Neural cell (in vitro differentiated cells): ENCODE measurements around the gene SMCO1. TPM values are rescaled to one million over a fixed set of nuclear protein-coding genes. Genes with fewer than 3 reads are reported as not detected.

Source experiments
- H2AFZ ChIP-seq: fragments of 200-600, 300-800 bp; sonication (generic), shearing (Covaris generic); 2 replicates; pipeline ENCODE4 v1.6.0; 2014; ENCODE audit warnings: low read depth, mild to moderate bottlenecking, antibody characterized with exemption, low read length, moderate library complexity
- H3F3A ChIP-seq: fragments of 200-600 bp; shearing (Covaris generic); 2 replicates; pipeline ENCODE4 v1.6.1; 2016; ENCODE audit warnings: mild to moderate bottlenecking, moderate library complexity, mixed read lengths, antibody characterized with exemption, low read length; ENCODE audit not compliant: insufficient read depth, poor library complexity, severe bottlenecking
- H3K27ac ChIP-seq: fragments of 200-600, 300-800 bp; sonication (generic), shearing (Covaris generic); 2 replicates; pipeline ENCODE4 v1.5.1; 2014; ENCODE audit warnings: mild to moderate bottlenecking, low read length, moderate library complexity
- H3K27me3 ChIP-seq: fragments of 300-800, 200-600 bp; sonication (generic), shearing (Covaris generic); 2 replicates; pipeline ENCODE4 v1.6.0; 2014; ENCODE audit warnings: mild to moderate bottlenecking, low read depth, low read length, moderate library complexity; ENCODE audit not compliant: insufficient read depth
- H3K36me3 ChIP-seq: fragments of 300-800, 200-600 bp; sonication (generic), shearing (Covaris generic); 2 replicates; pipeline ENCODE4 v1.5.1; 2014; ENCODE audit warnings: mild to moderate bottlenecking, antibody characterized with exemption, low read length, moderate library complexity; ENCODE audit not compliant: insufficient read depth
- H3K4me2 ChIP-seq: fragments of 300-800, 200-600 bp; sonication (generic), shearing (Covaris generic); 2 replicates; pipeline ENCODE4 v1.6.0; 2014; ENCODE audit warnings: mild to moderate bottlenecking, low read length
- H3K4me3 ChIP-seq: fragments of 300-800, 200-600 bp; sonication (generic), shearing (Covaris generic); 2 replicates; pipeline ENCODE4 v1.5.1; 2014; ENCODE audit warnings: mild to moderate bottlenecking, low read length, moderate library complexity
- H3K79me2 ChIP-seq: fragments of 200-600 bp; shearing (Covaris generic); replicated peaks from 2 replicates; pipeline ENCODE4 v1.6.0; 2014; ENCODE audit warnings: mild to moderate bottlenecking, low read length, moderate library complexity; ENCODE audit not compliant: insufficient read depth
- H3K9ac ChIP-seq: fragments of 300-800, 200-600 bp; sonication (generic), shearing (Covaris generic); 2 replicates; pipeline ENCODE4 v1.6.1; 2016; ENCODE audit warnings: mild to moderate bottlenecking, low read length, mixed read lengths
- H3K9me2 ChIP-seq: fragments of 200-600 bp; shearing (Covaris generic); 2 replicates; pipeline ENCODE4 v1.6.1; 2016; ENCODE audit warnings: mild to moderate bottlenecking, low read length, mixed read lengths; ENCODE audit not compliant: insufficient read depth
- H3K9me3 ChIP-seq: fragments of 200-600, 300-800 bp; sonication (generic), shearing (Covaris generic); 2 replicates; pipeline ENCODE4 v1.6.1; 2016; ENCODE audit warnings: mild to moderate bottlenecking, mixed run types, low read length, moderate library complexity, mixed read lengths
- H4K20me1 ChIP-seq: fragments of 200-600 bp; shearing (Covaris generic); 2 replicates; pipeline ENCODE4 v1.6.1; 2016; ENCODE audit warnings: mild to moderate bottlenecking, mixed run types; ENCODE audit not compliant: insufficient read depth
- CTCF ChIP-seq: fragments of 450-650 bp; IDR thresholded peaks from 2 replicates; pipeline ENCODE4 v1.5.1; 2014; ENCODE audit warnings: antibody characterized with exemption, mild to moderate bottlenecking, moderate library complexity; ENCODE audit not compliant: poor library complexity, severe bottlenecking
- EP300 ChIP-seq: fragments of 450-650 bp; conservative IDR thresholded peaks from 2 replicates; pipeline ENCODE4 v1.6.1; 2014; ENCODE audit warnings: antibody characterized with exemption, mild to moderate bottlenecking, moderate library complexity; ENCODE audit not compliant: poor library complexity, severe bottlenecking
- EZH2 ChIP-seq: fragments of 200-600, 300-800 bp; shearing (Covaris generic), sonication (generic); IDR thresholded peaks from 2 replicates; pipeline ENCODE4 v1.6.1; 2014; ENCODE audit warnings: antibody characterized with exemption, low read length, borderline replicate concordance, mild to moderate bottlenecking; ENCODE audit not compliant: insufficient read depth, poor library complexity, severe bottlenecking
- MXI1 ChIP-seq: fragments of 450-650 bp; conservative IDR thresholded peaks from 2 replicates; pipeline ENCODE4 v1.6.1; 2014; ENCODE audit warnings: antibody characterized with exemption, mild to moderate bottlenecking; ENCODE audit not compliant: poor library complexity, severe bottlenecking
- POLR2AphosphoS5 ChIP-seq: IDR thresholded peaks from 2 replicates; pipeline ENCODE4 v1.6.1; 2012
- RAD21 ChIP-seq: fragments of 450-650 bp; conservative IDR thresholded peaks from 2 replicates; pipeline ENCODE4 v1.6.1; 2014; ENCODE audit warnings: antibody characterized with exemption, mild to moderate bottlenecking, moderate library complexity
- REST ChIP-seq: IDR thresholded peaks from 2 replicates; pipeline ENCODE4 v1.6.1; 2012; ENCODE audit warnings: borderline replicate concordance
- SMC3 ChIP-seq: fragments of 450-650 bp; conservative IDR thresholded peaks from 2 replicates; pipeline ENCODE4 v1.6.1; 2014; ENCODE audit warnings: antibody characterized with exemption, mild to moderate bottlenecking, moderate library complexity; ENCODE audit not compliant: poor library complexity
- TAF1 ChIP-seq: IDR thresholded peaks from 2 replicates; pipeline ENCODE4 v1.6.1; 2012; ENCODE audit warnings: low read depth
- polyA plus RNA-seq: library from polyadenylated mRNA; depleted of rRNA; stranded (reverse); fragments of >200 nt; gene quantifications from 2 replicates; pipeline ENCODE4 v1.2.3, GENCODE V29; 2014

SMCO1 gene
- polyA plus RNA-seq, 1 donor from 2014 or later, result not detected

GRCh38 chr3:196477678-196478077, 37.5 kb downstream of the SMCO1 start:
- Histone ChIP-seq H3K79me2 (no peaks in the 10 kb centered on the region), H3K36me3 (peaks cover 4% of the 10 kb centered on the region), H3K9ac (no peak overlapping the region), H3K4me2 (no peak overlapping the region), H3K4me3 (no peak overlapping the region), H3K9me3 (no peaks in the 10 kb centered on the region), H3K27me3 (no peaks in the 10 kb centered on the region), H3K9me2 (no peaks in the 10 kb centered on the region), H3F3A (no peaks in the 10 kb centered on the region), H2AFZ (no peak overlapping the region), H3K27ac (no peak overlapping the region), H4K20me1 (no peaks in the 10 kb centered on the region)
- TF ChIP-seq SMC3 (no peak), CTCF (no peak), RAD21 (no peak), REST (no peak), TAF1 (no peak), EZH2 (no peak), EP300 (no peak), POLR2AphosphoS5 (no peak)

GRCh38 chr3:196472286-196472685, 42.9 kb downstream of the SMCO1 start:
- no peaks in the 10 kb centered on the region for H3F3A ChIP-seq
- no peak overlapping the region for H2AFZ ChIP-seq
- no peaks in the 10 kb centered on the region for H4K20me1 ChIP-seq
- H3K79me2 ChIP-seq, result peaks cover 7% of the 10 kb centered on the region
- no peak overlapping the region for H3K4me2 ChIP-seq
- H3K36me3 ChIP-seq, result no peaks in the 10 kb centered on the region
- H3K4me3 ChIP-seq, result no peak overlapping the region
- H3K9ac ChIP-seq, result no peak overlapping the region
- H3K9me3 ChIP-seq, result no peaks in the 10 kb centered on the region
- H3K27me3 ChIP-seq, result no peaks in the 10 kb centered on the region
- no peak for TF ChIP-seq POLR2AphosphoS5
- TF ChIP-seq EZH2, result no peak
- no peak for TF ChIP-seq RAD21
- no peak for TF ChIP-seq EP300
- no peak for TF ChIP-seq SMC3
- TF ChIP-seq CTCF, result no peak
- no peak for TF ChIP-seq MXI1
- TF ChIP-seq REST, result no peak
- no peak for TF ChIP-seq TAF1
- no peaks in the 10 kb centered on the region for H3K9me2 ChIP-seq
- no peak overlapping the region for H3K27ac ChIP-seq
